GM12873 (cell line): Measurements from ENCODE around the gene UPK2.

ENCODE experiments used
- CTCF ChIP-seq: IDR thresholded peaks from 2 replicates; pipeline ENCODE4 v1.5.1; 2012; ENCODE audit warnings: low read depth, mild to moderate bottlenecking, moderate library complexity, low read length, control low read depth; ENCODE audit not compliant: insufficient read depth; ENCODE audit errors: missing control alignments

Gene UPK2

DNA sequence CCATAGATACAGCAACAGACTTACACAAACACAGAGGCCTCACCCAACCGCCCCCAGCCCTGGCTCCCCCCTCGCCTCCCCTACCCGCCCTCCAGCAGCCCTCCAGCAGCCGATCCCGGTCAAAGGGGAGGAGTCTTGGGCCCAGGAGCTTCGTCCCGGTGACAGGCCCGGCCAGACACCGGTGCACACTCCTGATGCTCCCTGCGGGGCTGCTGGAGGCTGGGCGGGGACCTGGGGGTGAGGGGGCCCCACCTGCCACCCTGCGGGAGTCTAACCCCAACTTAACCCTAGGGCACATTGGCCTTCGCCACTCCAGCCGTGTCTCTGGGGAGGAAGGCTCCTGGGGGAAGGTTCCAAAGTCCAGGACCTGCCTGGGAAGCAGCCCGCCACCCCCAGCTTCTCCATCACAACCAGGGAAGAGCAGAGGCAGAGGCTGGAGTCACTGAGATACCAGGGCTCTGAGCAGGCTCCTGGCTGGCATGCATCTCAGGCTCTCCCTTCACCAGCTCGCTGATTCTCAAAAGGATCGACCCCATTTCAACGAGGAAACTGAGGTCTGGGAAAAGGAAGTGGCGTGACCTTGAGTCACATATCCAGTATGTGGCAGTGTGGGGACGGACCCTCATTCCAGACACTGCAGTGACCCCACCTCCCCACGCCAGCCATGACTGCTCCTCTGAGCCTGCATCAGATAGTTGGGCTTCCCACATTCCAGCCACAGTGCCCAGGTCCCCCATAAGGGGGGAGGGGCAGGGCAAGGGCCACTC lies 44.8 kb upstream of the UPK2 start:
- TF ChIP-seq CTCF, result no peak

GRCh38 chr11:118911880-118912741 lies 44.0 kb upstream of the UPK2 start:
- no peak for TF ChIP-seq CTCF

GRCh38 chr11:118912742-118913410 lies 43.2 kb upstream of the UPK2 start:
- TF ChIP-seq CTCF, result no peak

DNA sequence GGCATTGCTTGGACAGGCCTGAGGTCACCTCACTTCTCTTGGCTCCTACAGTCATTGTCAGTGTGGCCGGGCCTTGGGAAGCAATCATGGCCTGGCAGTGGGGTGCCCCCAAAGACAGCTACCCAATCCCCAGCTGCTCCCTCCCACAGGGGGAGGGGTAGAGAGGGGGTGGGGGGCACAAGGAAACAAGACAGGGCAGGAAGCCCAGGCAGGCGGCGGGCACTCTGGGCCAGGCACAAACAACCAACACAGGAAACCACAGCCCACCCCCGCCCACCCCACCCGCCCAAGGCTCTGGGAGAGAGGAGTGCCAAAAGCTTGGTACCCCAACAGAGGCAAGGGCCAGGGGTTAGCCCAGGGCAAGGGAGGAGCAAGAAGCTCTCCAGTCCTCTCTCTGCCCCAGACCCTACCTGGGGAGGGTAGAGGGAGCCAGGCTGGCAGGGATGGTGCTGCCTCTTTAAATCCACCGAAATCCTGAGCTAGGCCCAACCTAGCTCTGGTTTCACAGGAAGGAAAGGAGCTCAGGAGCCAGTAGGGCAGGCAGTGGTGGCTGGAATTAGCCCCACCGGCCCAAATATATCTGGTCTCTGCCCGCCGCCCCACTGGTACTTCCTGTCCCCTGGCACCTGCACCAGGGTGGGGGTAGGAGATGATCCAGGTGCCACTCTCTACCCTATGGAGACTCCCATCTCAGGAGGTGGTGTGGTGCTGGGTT lies 42.5 kb upstream of the UPK2 start:
- TF ChIP-seq CTCF, result no peak

DNA sequence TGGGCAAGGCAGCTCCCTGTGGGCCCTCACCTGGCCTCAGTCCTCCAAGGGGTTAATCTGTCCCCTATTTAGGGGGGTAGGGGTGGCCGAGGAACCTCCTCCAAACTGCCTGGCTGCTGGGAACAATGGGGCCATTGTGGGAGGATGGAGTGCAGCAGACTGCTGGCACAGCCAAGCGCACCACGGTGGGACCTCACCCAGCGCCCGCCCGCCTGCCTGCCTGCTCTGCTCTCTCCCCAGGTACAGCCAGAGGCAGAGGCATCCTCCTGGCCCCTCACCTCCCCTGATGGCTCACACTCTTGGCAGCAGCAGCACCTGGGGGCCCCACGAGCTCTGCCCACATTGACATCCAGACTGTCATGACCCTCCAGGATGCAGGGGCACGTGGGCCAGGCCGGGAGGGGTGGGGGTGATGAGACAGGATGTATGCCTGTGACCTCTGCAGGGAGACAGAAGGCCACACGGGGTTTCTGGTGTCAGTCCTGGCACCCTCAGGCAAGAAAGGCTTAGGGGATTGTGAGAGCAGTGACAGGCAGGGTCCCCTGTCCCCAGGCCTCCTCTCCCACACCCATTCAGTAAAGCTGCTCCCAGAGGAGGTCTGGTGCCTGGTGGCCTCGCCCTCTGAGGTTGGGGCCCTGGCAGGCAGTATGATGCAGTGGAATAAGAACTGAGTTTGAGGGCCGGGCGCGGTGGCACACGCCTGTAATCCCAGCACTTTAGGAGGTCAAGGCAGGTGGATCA lies 41.8 kb upstream of the UPK2 start:
- TF ChIP-seq CTCF, result no peak

DNA sequence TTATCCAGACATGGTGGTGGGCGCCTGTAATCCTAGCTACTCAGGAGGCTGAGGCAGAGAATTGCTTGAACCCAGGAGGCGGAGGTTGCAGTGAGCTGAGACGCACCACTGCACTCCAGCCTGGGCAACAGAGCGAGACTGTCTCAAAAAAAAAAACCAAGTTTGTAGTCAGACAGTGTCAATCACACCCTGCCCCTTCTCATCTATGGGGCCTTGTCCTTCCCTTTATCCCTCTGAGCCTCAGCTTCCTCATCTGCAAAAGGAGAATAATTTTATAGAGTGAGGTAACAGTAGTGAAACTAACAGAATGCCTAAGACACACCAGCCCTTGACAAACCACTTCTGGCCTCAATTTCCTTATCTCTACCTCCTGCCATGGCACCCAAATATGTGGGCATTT lies 41.1 kb upstream of the UPK2 start:
- TF ChIP-seq CTCF, result no peak
